NB4 (cell line): ENCODE results near the gene TMEM18.

ENCODE experiments used
- DNase-seq: peaks from one replicate; pipeline ENCODE4 v3.0.0; 2010; ENCODE audit warnings: low read depth
- H3K4me3 ChIP-seq: one replicate; pipeline ENCODE4 v1.5.1; 2011; ENCODE audit warnings: mild to moderate bottlenecking, low read depth, low read length, moderate library complexity
- CTCF ChIP-seq: IDR thresholded peaks from one replicate; pipeline ENCODE4 v1.5.1; 2012; ENCODE audit warnings: low read depth, low read length
- MAX ChIP-seq: IDR thresholded peaks from 2 replicates; pipeline ENCODE4 v1.6.1; 2011; ENCODE audit warnings: low read depth, low read length
- MYC ChIP-seq: IDR thresholded peaks from 2 replicates; pipeline ENCODE4 v1.6.1; 2011; ENCODE audit warnings: low read depth, low read length
- POLR2A ChIP-seq: IDR thresholded peaks from 2 replicates; pipeline ENCODE4 v1.6.1; 2011; ENCODE audit warnings: mild to moderate bottlenecking; ENCODE audit not compliant: insufficient read length; ENCODE audit errors: extremely low read depth

Gene TMEM18

GRCh38 chr2:633371-633770 lies 43.8 kb downstream of the TMEM18 start:
- TF ChIP-seq CTCF: no peak
- TF ChIP-seq POLR2A: no peak
- TF ChIP-seq MAX: no peak
- no peak for TF ChIP-seq MYC
- DNase-seq: no peak
- no peak overlapping the region for H3K4me3 ChIP-seq

- no peak for DNase-seq
- no peak overlapping the region for H3K4me3 ChIP-seq
- TF ChIP-seq MAX (no peak), POLR2A (no peak), CTCF (no peak), MYC (no peak)
Measured at GRCh38 chr2:632471-632870, 44.7 kb downstream of the TMEM18 start.

- no peak overlapping the region for H3K4me3 ChIP-seq
- no peak for TF ChIP-seq CTCF
- no peak for TF ChIP-seq POLR2A
- TF ChIP-seq MAX: no peak
- TF ChIP-seq MYC: no peak
- DNase-seq: no peak
Measured at GRCh38 chr2:631741-632140, 45.5 kb downstream of the TMEM18 start.

- DNase-seq: no peak
- TF ChIP-seq MAX: no peak
- TF ChIP-seq CTCF: no peak
Measured at GRCh38 chr2:630451-631320, 46.5 kb downstream of the TMEM18 start.

GRCh38 chr2:629961-630360 lies 47.2 kb downstream of the TMEM18 start:
- no peak overlapping the region for H3K4me3 ChIP-seq
- TF ChIP-seq MAX: no peak
- no peak for TF ChIP-seq MYC
- no peak for TF ChIP-seq CTCF
- TF ChIP-seq POLR2A: no peak
- DNase-seq: no peak

More at GRCh38 chr2:630451-631320, 46.5 kb downstream of the TMEM18 start:
- no peak overlapping the region for H3K4me3 ChIP-seq

GRCh38 chr2:628651-629050 lies 48.6 kb downstream of the TMEM18 start:
- no peak for TF ChIP-seq MAX
- TF ChIP-seq MYC: no peak
- TF ChIP-seq CTCF: no peak
- TF ChIP-seq POLR2A: no peak
- DNase-seq: peak; percentile 11
- H3K4me3 ChIP-seq: no peak overlapping the region
